Psoas muscle (tissue), 8 donors: Measurements from ENCODE around the gene TTC5. TPM values are rescaled to one million over a fixed set of nuclear protein-coding genes. Genes with fewer than 3 reads are reported as not detected.
"Not testable (repeated sequence)": the region's sequence is repeated elsewhere in the genome, so short reads cannot be mapped to it uniquely, and the experiment has no call there.

Experiments used
- ATAC-seq, 4 donors: fragments of 200-7000 bp; cut with Tn5 transposase; one replicate each; pipeline ENCODE4 v1.9.1; 2020; ENCODE audit warnings: moderate library complexity in 3 of 4, mild to moderate bottlenecking in 2 of 4
- DNase-seq, 2 donors: peaks; one replicate each; pipeline ENCODE4 v3.0.0-alpha.2; 2020
- H3K27ac ChIP-seq: fragments of 200-600 bp; one replicate; pipeline ENCODE4 v1.8.0; 2022
- H3K27me3 ChIP-seq, 3 donors: fragments of 200-600 bp in 1 of 3; one replicate each; pipeline versions ENCODE4 v1.6.1 to v1.8.0; 2013 to 2022; ENCODE audit warnings: low read length in 2 of 3, mild to moderate bottlenecking in 2 of 3, moderate library complexity in 1 of 3; ENCODE audit not compliant: insufficient read depth in 3 of 3
- H3K36me3 ChIP-seq, 2 donors: fragments of 200-600 bp in 1 of 2; one replicate each; pipeline versions ENCODE4 v1.6.1 to v1.8.0; 2013 to 2022; ENCODE audit warnings: low read depth in 1 of 2, mild to moderate bottlenecking in 1 of 2, moderate library complexity in 1 of 2; ENCODE audit not compliant: insufficient read depth in 1 of 2
- H3K4me1 ChIP-seq: fragments of 200-600 bp; one replicate; pipeline ENCODE4 v1.8.0; 2022
- H3K4me3 ChIP-seq: fragments of 200-600 bp; one replicate; pipeline ENCODE4 v1.8.0; 2022; ENCODE audit warnings: mild to moderate bottlenecking
- H3K9me3 ChIP-seq: fragments of 200-600 bp; one replicate; pipeline ENCODE4 v1.8.0; 2022
- WGBS, 3 donors: extraction: QIAGEN DNeasy Blood & Tissue Kit; methylation state at CpG; one replicate each; pipeline versions ENCODE4 v1.1.6 to v1.1.7; 2013; 5-methylcytosine and 5-hydroxymethylcytosine counted together
- intact Hi-C, 2 donors: fragments of 100-400 bp; cut with DNase I; formaldehyde crosslinking; loops; one replicate each; pipeline versions ENCODE4 v1.11.0 to v1.14.2; 2022
- polyA plus RNA-seq, 3 donors: library from polyadenylated mRNA; stranded (reverse); fragments of 200-250 nt; gene quantifications; one replicate each; pipeline ENCODE4 v1.2.3, GENCODE V29; 2013
- total RNA-seq, 4 donors: library from RNA; stranded (reverse); fragmentation: NEBNext Ultra II Directional in 2 of 4; extraction: Animal tissue kit (Norgen Biotek cat#: 25700) in 2 of 4; gene quantifications; one replicate each; pipeline versions ENCODE4 v1.2.1 to v1.2.4, GENCODE V29; 2021 to 2023
- TF ChIP-seq, protein P1 (sequence below): fragments of 200-600 bp; IDR thresholded peaks from one replicate; pipeline ENCODE4 v1.8.0; 2022; ENCODE audit warnings: antibody characterized with exemption
- donor health status: healthy with polysubstance abuse.
- donor health status: DM: no; HTN: no; CAD: no; lungs with moderate emphysema.
- donor health status: Bipolar disorder and iron deficiency.
- donor health status: healthy.
- donor health status: DM: yes; HTN: yes; CAD: no.
- donor health status: DM: no; HTN: no; CAD: no.
- donor health status: DM: no; HTN: no; CAD: no.
- donor health status: DM: yes; HTN: yes; CAD: no.

The TTC5 gene
- total and polyA plus RNA-seq, 7 donors, result 3.2 to 10.4 (median 6.2) TPM

DNA sequence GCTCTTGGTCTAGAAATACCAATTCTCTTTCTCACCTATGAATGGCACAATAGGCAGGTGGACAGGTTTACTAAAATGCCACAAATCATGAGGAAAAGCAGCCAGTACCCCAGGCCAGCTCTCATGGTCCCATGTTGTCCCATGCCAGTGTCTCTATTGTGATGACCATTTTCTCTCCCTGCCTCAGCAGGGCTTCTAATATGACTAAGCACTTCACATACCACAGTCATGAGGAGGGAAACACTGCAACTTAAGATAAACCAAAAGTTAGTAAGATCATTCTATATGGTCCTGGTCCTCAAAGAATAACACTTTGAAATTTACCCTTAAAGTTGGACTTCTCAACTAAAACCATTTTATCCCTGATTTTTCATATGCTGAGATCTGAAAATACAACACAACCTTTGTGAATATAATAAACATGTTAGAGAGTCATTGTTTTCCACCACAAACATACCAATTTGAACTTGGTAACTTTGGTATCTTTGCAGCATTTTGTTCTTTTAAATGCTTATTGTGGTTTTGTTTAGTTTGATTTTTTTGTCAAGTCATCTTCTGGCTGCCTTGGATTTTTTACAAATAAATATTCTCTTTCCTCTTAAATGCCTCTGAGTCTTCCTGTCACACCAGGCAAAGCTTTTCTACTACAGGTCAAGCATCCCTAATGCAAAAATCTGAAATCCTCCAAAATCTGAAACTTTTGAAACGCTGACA is 3.6 kb downstream of the TTC5 start:
- ATAC-seq, result no peak
- Histone ChIP-seq H3K9me3 (no peaks in the 10 kb centered on the region), H3K27me3 (no peaks in the 10 kb centered on the region), H3K27ac (no peak overlapping the region), H3K4me1 (peaks cover 7% of the 10 kb centered on the region), H3K36me3 (peaks cover 3 to 47% of the 10 kb centered on the region in 2 donors), H3K4me3 (no peak overlapping the region)
- no peak for DNase-seq
- 68 to 87% (median 87%) methylated on average over 1 of the region's 1 CpG for WGBS, 3 donors
- TF ChIP-seq, protein P1, sequence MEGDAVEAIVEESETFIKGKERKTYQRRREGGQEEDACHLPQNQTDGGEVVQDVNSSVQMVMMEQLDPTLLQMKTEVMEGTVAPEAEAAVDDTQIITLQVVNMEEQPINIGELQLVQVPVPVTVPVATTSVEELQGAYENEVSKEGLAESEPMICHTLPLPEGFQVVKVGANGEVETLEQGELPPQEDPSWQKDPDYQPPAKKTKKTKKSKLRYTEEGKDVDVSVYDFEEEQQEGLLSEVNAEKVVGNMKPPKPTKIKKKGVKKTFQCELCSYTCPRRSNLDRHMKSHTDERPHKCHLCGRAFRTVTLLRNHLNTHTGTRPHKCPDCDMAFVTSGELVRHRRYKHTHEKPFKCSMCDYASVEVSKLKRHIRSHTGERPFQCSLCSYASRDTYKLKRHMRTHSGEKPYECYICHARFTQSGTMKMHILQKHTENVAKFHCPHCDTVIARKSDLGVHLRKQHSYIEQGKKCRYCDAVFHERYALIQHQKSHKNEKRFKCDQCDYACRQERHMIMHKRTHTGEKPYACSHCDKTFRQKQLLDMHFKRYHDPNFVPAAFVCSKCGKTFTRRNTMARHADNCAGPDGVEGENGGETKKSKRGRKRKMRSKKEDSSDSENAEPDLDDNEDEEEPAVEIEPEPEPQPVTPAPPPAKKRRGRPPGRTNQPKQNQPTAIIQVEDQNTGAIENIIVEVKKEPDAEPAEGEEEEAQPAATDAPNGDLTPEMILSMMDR, result no peak
- intact Hi-C loops, result no loop called here

DNA sequence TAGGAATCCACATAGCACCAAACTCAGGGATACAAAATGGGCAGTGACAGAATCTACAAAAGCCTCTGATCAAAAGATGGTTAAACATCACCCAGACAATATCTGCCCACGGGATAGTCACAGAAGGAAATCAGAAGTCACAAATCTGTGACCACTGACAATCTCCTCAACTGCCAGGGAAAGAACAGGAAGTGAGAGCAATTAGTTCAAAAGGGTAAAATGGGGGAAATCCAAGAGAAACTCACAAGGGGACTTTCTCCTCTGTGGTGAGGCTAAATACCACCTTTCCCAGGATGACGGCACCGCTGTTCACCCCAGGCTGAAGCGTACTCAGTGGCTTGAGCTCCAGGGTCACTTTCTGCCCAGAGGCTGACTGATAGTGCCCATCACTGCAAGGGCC is 10.7 kb downstream of the TTC5 start:
- Histone ChIP-seq H3K27ac (no peak overlapping the region), H3K4me1 (no peaks in the 10 kb centered on the region), H3K4me3 (no peak overlapping the region), H3K9me3 (no peaks in the 10 kb centered on the region), H3K36me3 (peaks cover 6 to 100% of the 10 kb centered on the region in 2 donors), H3K27me3 (no peaks in the 10 kb centered on the region)
- DNase-seq, result no peak
- intact Hi-C loops, result no loop called here
- TF ChIP-seq, protein P1, result no peak
- ATAC-seq, result no peak
- WGBS, 3 donors, result 81 to 87% (median 84%) methylated on average over 4 of the region's 4 CpGs

- DNase-seq (no peak), ATAC-seq (no peak)
- no peak overlapping the region for H3K4me3 ChIP-seq
- no peak overlapping the region for H3K27ac ChIP-seq
- peaks cover 6 to 100% of the 10 kb centered on the region in 2 donors for H3K36me3 ChIP-seq
- intact Hi-C loops, result no loop called here
- no peaks in the 10 kb centered on the region for H3K9me3 ChIP-seq
- no peaks in the 10 kb centered on the region for H3K4me1 ChIP-seq
- TF ChIP-seq, protein P1, result no peak
- no peaks in the 10 kb centered on the region for H3K27me3 ChIP-seq
- 91 to 95% (median 92%) methylated on average over 2 of the region's 2 CpGs for WGBS, 3 donors
These were observed 11.1 kb downstream of the TTC5 start for GRCh38 chr14:20294636-20295035.

DNA sequence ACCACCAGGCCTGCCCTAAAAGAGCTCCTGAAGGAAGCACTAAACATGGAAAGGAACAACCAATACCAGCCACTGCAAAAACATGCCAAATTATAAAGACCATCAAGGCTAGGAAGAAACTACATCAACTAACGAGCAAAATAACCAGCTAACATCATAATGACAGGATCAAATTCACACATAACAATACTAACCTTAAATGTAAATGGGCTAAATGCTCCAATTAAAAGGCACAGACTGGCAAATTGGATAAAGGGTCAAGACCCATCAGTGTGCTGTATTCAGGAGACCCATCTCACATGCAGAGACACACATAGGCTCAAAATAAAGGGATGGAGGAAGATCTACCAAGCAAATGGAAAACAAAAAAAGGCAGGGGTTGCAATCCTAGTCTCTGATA is 23.8 kb downstream of the TTC5 start:
- H3K4me3 ChIP-seq, intact Hi-C loops, ATAC-seq: not testable (repeated sequence)

DNA sequence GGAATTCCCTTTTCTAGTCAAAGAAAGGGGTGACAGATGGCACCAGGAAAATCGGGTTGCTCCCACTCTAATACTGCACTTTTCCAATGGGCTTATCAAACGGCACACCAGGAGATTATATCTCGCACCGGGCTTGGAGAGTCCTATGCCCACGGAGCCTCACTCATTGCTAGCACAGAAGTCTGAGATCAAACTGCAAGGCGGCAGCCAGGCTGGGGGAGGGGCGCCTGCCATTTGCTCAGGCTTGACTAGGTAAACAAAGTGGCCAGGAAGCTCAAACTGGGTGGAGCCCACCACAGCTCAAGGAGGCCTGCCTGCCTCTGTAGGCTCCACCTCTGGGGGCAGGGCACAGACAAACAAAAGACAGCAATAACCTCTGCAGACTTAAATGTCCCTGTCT is 25.5 kb downstream of the TTC5 start:
- intact Hi-C loops, ATAC-seq: not testable (repeated sequence)

More for the DNA sequence above, 23.8 kb downstream of the TTC5 start:
- not testable (repeated sequence) for H3K9me3 ChIP-seq, DNase-seq, H3K27me3 ChIP-seq, H3K36me3 ChIP-seq, H3K27ac ChIP-seq, H3K4me1 ChIP-seq
- WGBS, 3 donors, result 88 to 95% methylated on average over 1 of the region's 1 CpG; no CpG with 5 or more reads in 1 of the 3 donors

More for the DNA sequence above, 25.5 kb downstream of the TTC5 start:
- not testable (repeated sequence) for H3K4me1 ChIP-seq, H3K27ac ChIP-seq, H3K27me3 ChIP-seq, H3K9me3 ChIP-seq, H3K4me3 ChIP-seq, DNase-seq, H3K36me3 ChIP-seq
- 95 to 98% (median 96%) methylated on average over 7 of the region's 7 CpGs for WGBS, 3 donors
